Parathyroid adenoma (tissue), 2 donors: ENCODE data around the gene NDUFAF7.
A peak's percentile ranks its signal among the peaks of the same experiment; 100 is the strongest.

Experiments used
- H2AFZ ChIP-seq: fragments of 300-600 bp; sonication (generic); one replicate; pipeline ENCODE4 v1.7.0; 2017; ENCODE audit warnings: antibody characterized with exemption, mild to moderate bottlenecking
- H3K27ac ChIP-seq: fragments of 300-600 bp; sonication (generic); one replicate; pipeline ENCODE4 v1.7.0; 2017
- H3K27me3 ChIP-seq: fragments of 300-600 bp; sonication (generic); one replicate; pipeline ENCODE4 v1.7.0; 2017; ENCODE audit warnings: low read length; ENCODE audit not compliant: control insufficient read depth, insufficient read depth
- H3K36me3 ChIP-seq: fragments of 300-600 bp; sonication (generic); one replicate; pipeline ENCODE4 v1.7.0; 2017; ENCODE audit warnings: low read length; ENCODE audit not compliant: control insufficient read depth, insufficient read depth
- H3K4me1 ChIP-seq: fragments of 300-600 bp; sonication (generic); one replicate; pipeline ENCODE4 v1.7.0; 2017; ENCODE audit warnings: control low read depth
- H3K4me2 ChIP-seq: fragments of 300-600 bp; sonication (generic); one replicate; pipeline ENCODE4 v1.7.0; 2017; ENCODE audit warnings: low read length
- H3K4me3 ChIP-seq: fragments of 300-600 bp; sonication (generic); one replicate; pipeline ENCODE4 v1.7.0; 2017; ENCODE audit warnings: low read depth, low read length
- H3K79me2 ChIP-seq: fragments of 300-600 bp; sonication (generic); one replicate; pipeline ENCODE4 v1.7.0; 2017; ENCODE audit warnings: control low read depth
- H3K9ac ChIP-seq: fragments of 300-600 bp; sonication (generic); one replicate; pipeline ENCODE4 v1.7.0; 2017; ENCODE audit warnings: mild to moderate bottlenecking
- H3K9me3 ChIP-seq: fragments of 300-600 bp; sonication (generic); one replicate; pipeline ENCODE4 v1.7.0; 2017; ENCODE audit warnings: low read length; ENCODE audit not compliant: control insufficient read depth
- CTCF ChIP-seq: fragments of 300-600 bp; sonication (generic); IDR thresholded peaks from one replicate; pipeline ENCODE4 v1.7.0; 2017; ENCODE audit warnings: antibody characterized with exemption, mild to moderate bottlenecking
- donor health status: primary hyperparathyroidism.

The NDUFAF7 gene

DNA sequence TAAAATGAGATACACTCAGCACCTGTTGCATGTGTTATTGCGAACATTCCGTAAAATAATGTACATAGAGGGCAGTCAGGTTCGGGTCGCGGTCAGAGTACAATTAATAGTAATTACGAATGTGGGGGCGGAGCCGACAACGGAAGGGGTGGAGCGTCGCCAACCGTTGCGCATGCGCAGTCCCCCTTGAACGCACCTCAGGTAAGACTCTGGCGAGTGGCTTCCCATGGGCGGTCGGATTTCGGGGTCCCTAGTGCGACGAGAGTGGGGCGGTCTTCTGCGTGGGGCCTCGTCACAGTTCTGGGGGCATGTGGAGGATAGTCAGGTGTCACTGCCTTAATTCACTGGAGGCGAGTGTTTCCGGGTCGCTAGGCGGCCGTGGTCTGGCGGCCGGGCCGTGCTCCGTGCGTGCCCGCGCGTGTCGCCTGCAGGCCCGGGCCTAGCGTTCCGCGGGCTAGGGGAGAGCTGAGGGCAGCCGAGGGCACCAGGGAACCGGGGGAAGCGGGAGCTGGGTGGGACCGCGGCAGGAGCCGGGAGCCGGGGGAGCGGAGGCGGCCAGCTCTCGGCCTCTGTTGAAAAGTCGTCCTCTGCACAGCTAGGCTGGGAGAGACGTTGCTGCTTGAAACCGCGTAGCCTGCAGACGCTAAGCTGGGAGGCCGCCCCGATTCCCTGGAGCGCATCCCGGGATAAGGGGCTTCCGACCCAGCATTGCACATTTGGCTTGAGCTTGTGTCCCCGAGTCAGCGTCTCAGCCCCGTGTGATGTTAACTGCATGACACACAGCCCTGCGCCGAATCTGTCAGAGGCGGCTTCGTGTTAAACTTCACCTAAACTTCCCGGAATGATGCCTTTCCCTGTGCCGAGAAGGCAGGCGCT lies 34.9 kb upstream of the NDUFAF7 start, which contains the start of gene CEBPZOS:
TSS of gene CEBPZOS (plus strand) at position 177 of the 876 bp plus-strand sequence. CDS start 3,209 bp downstream, outside the sequence.
- H3K4me2 ChIP-seq: peak within 1 kb of the TSS; percentile 68
- TF ChIP-seq CTCF: no peak

GRCh38 chr2:37198681-37199065 lies 32.8 kb upstream of the NDUFAF7 start:
- Histone ChIP-seq H3K27ac (no peak overlapping the region), H2AFZ (no peak overlapping the region)

More for the DNA sequence above, 34.9 kb upstream of the NDUFAF7 start, which contains the start of gene CEBPZOS:
- no peak within 1 kb of the TSS for H3K9ac ChIP-seq
- peaks cover 8% of the 10 kb centered on the region for H3K79me2 ChIP-seq
- H3K4me1 ChIP-seq: no peaks in the 10 kb centered on the region
- H2AFZ ChIP-seq: peak within 1 kb of the TSS; percentile 90
- no peaks in the 10 kb centered on the region for H3K36me3 ChIP-seq
- H3K27ac ChIP-seq: peak within 1 kb of the TSS; percentile 73
- no peaks in the 10 kb centered on the region for H3K27me3 ChIP-seq
- H3K4me3 ChIP-seq: peak within 1 kb of the TSS; percentile 60
- no peaks in the 10 kb centered on the region for H3K9me3 ChIP-seq

GRCh38 chr2:37201208-37201607 lies 30.2 kb upstream of the NDUFAF7 start:
- no peak for TF ChIP-seq CTCF
- H3K9me3 ChIP-seq: no peaks in the 10 kb centered on the region
- no peaks in the 10 kb centered on the region for H3K36me3 ChIP-seq

More at GRCh38 chr2:37198681-37199065, 32.8 kb upstream of the NDUFAF7 start:
- no peaks in the 10 kb centered on the region for H3K36me3 ChIP-seq
- no peak overlapping the region for H3K9ac ChIP-seq
- no peaks in the 10 kb centered on the region for H3K27me3 ChIP-seq
- no peaks in the 10 kb centered on the region for H3K9me3 ChIP-seq
- H3K79me2 ChIP-seq: peaks cover 9% of the 10 kb centered on the region
- H3K4me3 ChIP-seq: no peak overlapping the region
- no peak overlapping the region for H3K4me2 ChIP-seq
- no peak for TF ChIP-seq CTCF
- no peaks in the 10 kb centered on the region for H3K4me1 ChIP-seq

DNA sequence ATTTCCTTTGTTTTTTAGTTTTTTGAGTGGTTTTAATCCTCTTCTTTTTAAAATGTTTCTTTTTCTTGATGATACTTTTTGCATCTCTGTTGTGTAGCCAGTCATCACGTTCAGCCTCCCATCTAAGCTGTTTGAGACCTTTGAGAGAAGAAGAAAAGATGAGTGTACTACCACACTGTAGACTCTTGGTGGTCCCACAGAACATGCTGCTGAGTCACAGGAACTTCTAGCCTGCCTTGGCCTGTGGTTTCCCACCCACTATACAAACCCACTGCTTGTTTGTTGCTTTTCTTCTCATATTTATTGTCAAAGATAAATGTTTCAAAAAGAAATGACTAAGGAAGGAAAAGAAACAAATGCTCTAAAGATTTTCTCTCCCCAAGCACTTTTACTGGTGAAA lies 29.7 kb upstream of the NDUFAF7 start:
- Histone ChIP-seq H3K9ac (no peak overlapping the region), H3K27ac (no peak overlapping the region), H3K36me3 (no peaks in the 10 kb centered on the region), H3K27me3 (no peaks in the 10 kb centered on the region), H2AFZ (no peak overlapping the region), H3K79me2 (peaks cover 19% of the 10 kb centered on the region), H3K9me3 (no peaks in the 10 kb centered on the region), H3K4me1 (no peaks in the 10 kb centered on the region), H3K4me3 (no peak overlapping the region), H3K4me2 (no peak overlapping the region)
- no peak for TF ChIP-seq CTCF

More at GRCh38 chr2:37201208-37201607, 30.2 kb upstream of the NDUFAF7 start:
- Histone ChIP-seq H3K27me3 (no peaks in the 10 kb centered on the region), H3K27ac (no peak overlapping the region), H2AFZ (no peak overlapping the region), H3K4me2 (no peak overlapping the region), H3K4me1 (no peaks in the 10 kb centered on the region), H3K4me3 (no peak overlapping the region), H3K79me2 (peaks cover 16% of the 10 kb centered on the region), H3K9ac (no peak overlapping the region)
